Psoas muscle (tissue), 8 donors: ENCODE results near the gene MTCL1. TPM values are rescaled to one million over a fixed set of nuclear protein-coding genes. Genes with fewer than 3 reads are reported as not detected.

Experiments
- ATAC-seq, 4 donors: fragments of 200-7000 bp; cut with Tn5 transposase; one replicate each; pipeline ENCODE4 v1.9.1; 2020; ENCODE audit warnings: moderate library complexity in 3 of 4, mild to moderate bottlenecking in 2 of 4
- DNase-seq, 2 donors: peaks; one replicate each; pipeline ENCODE4 v3.0.0-alpha.2; 2020
- H3K27ac ChIP-seq: fragments of 200-600 bp; one replicate; pipeline ENCODE4 v1.8.0; 2022
- H3K27me3 ChIP-seq, 3 donors: fragments of 200-600 bp in 1 of 3; one replicate each; pipeline versions ENCODE4 v1.6.1 to v1.8.0; 2013 to 2022; ENCODE audit warnings: low read length in 2 of 3, mild to moderate bottlenecking in 2 of 3, moderate library complexity in 1 of 3; ENCODE audit not compliant: insufficient read depth in 3 of 3
- H3K36me3 ChIP-seq, 2 donors: fragments of 200-600 bp in 1 of 2; one replicate each; pipeline versions ENCODE4 v1.6.1 to v1.8.0; 2013 to 2022; ENCODE audit warnings: low read depth in 1 of 2, mild to moderate bottlenecking in 1 of 2, moderate library complexity in 1 of 2; ENCODE audit not compliant: insufficient read depth in 1 of 2
- H3K4me1 ChIP-seq: fragments of 200-600 bp; one replicate; pipeline ENCODE4 v1.8.0; 2022
- H3K4me3 ChIP-seq: fragments of 200-600 bp; one replicate; pipeline ENCODE4 v1.8.0; 2022; ENCODE audit warnings: mild to moderate bottlenecking
- H3K9me3 ChIP-seq: fragments of 200-600 bp; one replicate; pipeline ENCODE4 v1.8.0; 2022
- CTCF ChIP-seq: fragments of 200-600 bp; IDR thresholded peaks from one replicate; pipeline ENCODE4 v1.8.0; 2022; ENCODE audit warnings: antibody characterized with exemption
- WGBS, 3 donors: extraction: QIAGEN DNeasy Blood & Tissue Kit; methylation state at CpG; one replicate each; pipeline versions ENCODE4 v1.1.6 to v1.1.7; 2013; 5-methylcytosine and 5-hydroxymethylcytosine counted together
- intact Hi-C, 2 donors: fragments of 100-400 bp; cut with DNase I; formaldehyde crosslinking; loops; one replicate each; pipeline versions ENCODE4 v1.11.0 to v1.14.2; 2022
- polyA plus RNA-seq, 3 donors: library from polyadenylated mRNA; stranded (reverse); fragments of 200-250 nt; gene quantifications; one replicate each; pipeline ENCODE4 v1.2.3, GENCODE V29; 2013
- total RNA-seq, 4 donors: library from RNA; stranded (reverse); fragmentation: NEBNext Ultra II Directional in 2 of 4; extraction: Animal tissue kit (Norgen Biotek cat#: 25700) in 2 of 4; gene quantifications; one replicate each; pipeline versions ENCODE4 v1.2.1 to v1.2.4, GENCODE V29; 2021 to 2023
- donor health status: healthy with polysubstance abuse.
- donor health status: DM: no; HTN: no; CAD: no; lungs with moderate emphysema.
- donor health status: Bipolar disorder and iron deficiency.
- donor health status: healthy.
- donor health status: DM: yes; HTN: yes; CAD: no.
- donor health status: DM: no; HTN: no; CAD: no.
- donor health status: DM: no; HTN: no; CAD: no.
- donor health status: DM: yes; HTN: yes; CAD: no.

Gene MTCL1
- total and polyA plus RNA-seq, 7 donors = 1.3 to 5.3 (median 3.0) TPM

- DNase-seq = no peak
- Histone ChIP-seq H3K27ac (no peak overlapping the region), H3K27me3 (no peaks in the 10 kb centered on the region), H3K4me3 (no peak overlapping the region), H3K4me1 (no peaks in the 10 kb centered on the region), H3K9me3 (no peaks in the 10 kb centered on the region), H3K36me3 (no peaks in the 10 kb centered on the region)
- no peak for ATAC-seq
- intact Hi-C loops = no loop called here
- 93 to 97% (median 94%) methylated on average over 4 of the region's 4 CpGs for WGBS, 3 donors
- no peak for TF ChIP-seq CTCF
Observed at GRCh38 chr18:8857806-8858205, 152.4 kb downstream of the MTCL1 start.

DNA sequence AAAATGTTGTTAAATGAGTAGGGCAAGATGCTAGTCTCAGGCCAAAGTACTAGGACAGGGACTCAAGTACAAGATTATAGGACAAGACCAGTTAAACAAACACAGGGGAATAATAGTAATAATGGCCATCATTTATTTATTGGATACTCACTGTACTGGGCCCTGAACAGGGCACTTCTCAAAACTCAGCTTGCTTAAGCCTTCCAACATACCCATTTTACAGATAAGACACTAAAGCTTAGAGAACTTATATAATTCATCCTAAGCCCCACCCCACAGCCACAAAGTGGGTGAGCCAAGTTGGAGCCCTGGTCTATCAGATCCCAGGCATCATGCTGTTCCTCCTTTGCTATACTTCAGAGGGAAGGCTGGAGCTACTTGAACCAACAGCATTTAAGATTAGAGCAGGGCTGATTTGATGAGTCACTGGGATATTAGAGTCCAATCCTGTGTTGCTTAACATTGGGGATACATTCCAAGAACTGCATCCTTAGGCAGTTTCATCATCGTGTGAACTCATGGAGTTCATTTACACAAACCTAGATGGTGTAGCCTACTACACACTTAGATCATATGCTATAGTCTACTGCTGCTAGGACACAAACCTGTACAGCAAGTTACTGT lies 153.6 kb downstream of the MTCL1 start:
- peak; percentile 89 to 96 (median 94) for ATAC-seq
- no peak for TF ChIP-seq CTCF
- H3K4me3 ChIP-seq = no peak overlapping the region
- no peaks in the 10 kb centered on the region for H3K4me1 ChIP-seq
- no peaks in the 10 kb centered on the region for H3K9me3 ChIP-seq
- DNase-seq = no peak
- H3K27me3 ChIP-seq = no peaks in the 10 kb centered on the region
- no peaks in the 10 kb centered on the region for H3K36me3 ChIP-seq
- intact Hi-C loops = no loop called here
- 21 to 32% (median 21%) methylated on average over 1 of the region's 1 CpG for WGBS, 3 donors
- peak overlapping the region; percentile 53 for H3K27ac ChIP-seq

- no peak overlapping the region for H3K27ac ChIP-seq
- no peak for TF ChIP-seq CTCF
- no peaks in the 10 kb centered on the region for H3K4me1 ChIP-seq
- intact Hi-C loops = no loop called here
- H3K27me3 ChIP-seq = no peaks in the 10 kb centered on the region
- no peak for ATAC-seq
- no peaks in the 10 kb centered on the region for H3K36me3 ChIP-seq
- no peak overlapping the region for H3K4me3 ChIP-seq
- DNase-seq = no peak
- 86 to 88% (median 86%) methylated on average over 6 of the region's 6 CpGs for WGBS, 3 donors
- no peaks in the 10 kb centered on the region for H3K9me3 ChIP-seq
Observed at GRCh38 chr18:8860845-8861642, 155.7 kb downstream of the MTCL1 start.

DNA sequence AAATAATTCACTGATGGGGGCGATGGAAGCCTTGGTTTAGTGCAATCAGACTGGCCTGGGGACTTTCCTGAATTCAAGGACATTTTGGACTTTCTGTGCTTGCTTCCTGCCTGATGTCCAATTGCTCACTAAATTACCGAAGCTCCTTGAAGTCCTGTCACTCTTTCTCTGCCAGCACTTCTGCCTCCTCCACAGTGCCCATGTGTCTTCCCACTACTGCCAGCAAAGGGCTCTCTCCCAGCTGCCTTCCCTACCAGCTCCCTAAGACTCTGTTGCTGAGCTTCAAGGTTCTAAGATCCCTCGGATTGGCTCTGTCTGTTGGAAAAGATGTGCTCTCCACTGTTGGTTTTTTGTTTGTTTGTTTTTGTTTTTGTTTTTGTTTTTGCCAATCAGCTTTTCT lies 158.1 kb downstream of the MTCL1 start:
- intact Hi-C loops = no loop called here

More for the DNA sequence above, 158.1 kb downstream of the MTCL1 start:
- H3K9me3 ChIP-seq = no peaks in the 10 kb centered on the region
- ATAC-seq (no peak), DNase-seq (no peak)
- no peak overlapping the region for H3K27ac ChIP-seq
- 65 to 85% (median 77%) methylated on average over 3 of the region's 3 CpGs for WGBS, 3 donors
- no peaks in the 10 kb centered on the region for H3K4me1 ChIP-seq
- no peaks in the 10 kb centered on the region for H3K36me3 ChIP-seq
- H3K27me3 ChIP-seq = no peaks in the 10 kb centered on the region
- TF ChIP-seq CTCF = no peak
- H3K4me3 ChIP-seq = no peak overlapping the region
